Cerebellar cortex (tissue), 1 donor: ENCODE data around the gene ROBO3.

Source experiments
- DNase-seq: peaks from one replicate; pipeline ENCODE4 v3.0.0-alpha.2; 2015; ENCODE audit warnings: low spot score

Gene ROBO3

GRCh38 chr11:124865181-124865901 is at the start of gene ROBO3:
Gene ROBO3 (plus strand): TSS chr11:124865432. CDS start chr11:124865578, 146 bp downstream.
- DNase-seq, result no peak

GRCh38 chr11:124817036-124817435 is 48.2 kb upstream of the ROBO3 start:
- DNase-seq, result no peak

- DNase-seq, result no peak
These were observed 43.1 kb upstream of the ROBO3 start for GRCh38 chr11:124821995-124822730.

GRCh38 chr11:124823512-124824376 is 41.5 kb upstream of the ROBO3 start:
- no peak for DNase-seq

GRCh38 chr11:124825876-124826275 is 39.4 kb upstream of the ROBO3 start:
- no peak for DNase-seq

GRCh38 chr11:124829986-124830385 is 35.2 kb upstream of the ROBO3 start:
- DNase-seq, result no peak

- DNase-seq, result no peak
These were observed 34.5 kb upstream of the ROBO3 start for GRCh38 chr11:124830749-124831148.

- no peak for DNase-seq
These were observed 33.3 kb upstream of the ROBO3 start for GRCh38 chr11:124831897-124832296.

GRCh38 chr11:124832571-124832970 is 32.7 kb upstream of the ROBO3 start:
- no peak for DNase-seq

- no peak for DNase-seq
These were observed 30.6 kb upstream of the ROBO3 start for GRCh38 chr11:124834526-124835180.

- DNase-seq, result no peak
These were observed 29.3 kb upstream of the ROBO3 start for GRCh38 chr11:124835918-124836317.

GRCh38 chr11:124837491-124837856 is 27.8 kb upstream of the ROBO3 start:
- DNase-seq, result peak; percentile 73

GRCh38 chr11:124838805-124839127 is 26.5 kb upstream of the ROBO3 start:
- no peak for DNase-seq

GRCh38 chr11:124839128-124839971 is 25.9 kb upstream of the ROBO3 start:
- no peak for DNase-seq

- DNase-seq, result no peak
These were observed 25.1 kb upstream of the ROBO3 start for GRCh38 chr11:124839972-124840621.

GRCh38 chr11:124840666-124841065 is 24.6 kb upstream of the ROBO3 start:
- no peak for DNase-seq

GRCh38 chr11:124841201-124841600 is 24.0 kb upstream of the ROBO3 start:
- no peak for DNase-seq

GRCh38 chr11:124841840-124842239 is 23.4 kb upstream of the ROBO3 start:
- DNase-seq, result no peak

GRCh38 chr11:124842305-124842704 is 22.9 kb upstream of the ROBO3 start:
- no peak for DNase-seq

- DNase-seq, result no peak
These were observed 21.7 kb upstream of the ROBO3 start for GRCh38 chr11:124843616-124843910.

- DNase-seq, result no peak
These were observed 20.6 kb upstream of the ROBO3 start for GRCh38 chr11:124844664-124845079.
